Type B pancreatic cell (in vitro differentiated cells): ENCODE measurements around the gene CISH. TPM values are rescaled to one million over a fixed set of nuclear protein-coding genes. Genes with fewer than 3 reads are reported as not detected.

Source experiments
- DNase-seq: peaks from one replicate; pipeline ENCODE4 v3.0.0; 2021; ENCODE audit warnings: mixed read lengths; ENCODE audit not compliant: unreplicated experiment; ENCODE audit errors: extremely low spot score
- H3K27ac Mint-ChIP-seq: 2 replicates; pipeline ENCODE4 v1.8.0; 2021; ENCODE audit warnings: mild to moderate bottlenecking, mixed read lengths
- H3K27me3 Mint-ChIP-seq: 2 replicates; pipeline ENCODE4 v1.8.0; 2021; ENCODE audit warnings: mixed read lengths
- H3K36me3 Mint-ChIP-seq: 2 replicates; pipeline ENCODE4 v1.8.0; 2021; ENCODE audit warnings: mixed read lengths
- H3K4me1 Mint-ChIP-seq: one replicate; pipeline ENCODE4 v1.8.0; 2021; ENCODE audit warnings: mixed read lengths; ENCODE audit not compliant: unreplicated experiment
- H3K4me3 Mint-ChIP-seq: 2 replicates; pipeline ENCODE4 v1.8.0; 2021; ENCODE audit warnings: mild to moderate bottlenecking, mixed read lengths
- H3K9me3 Mint-ChIP-seq: 2 replicates; pipeline ENCODE4 v1.8.0; 2021; ENCODE audit warnings: mixed read lengths
- total RNA-seq: library from RNA; stranded (reverse); gene quantifications from 2 replicates; pipeline ENCODE4 v1.2.1, GENCODE V29; 2021; ENCODE audit warnings: low replicate concordance
- TF ChIP-seq, protein P1 (sequence below): fragments of 200-600 bp; sonication (generic); conservative IDR thresholded peaks from 2 replicates; pipeline ENCODE4 v1.5.0; 2021; ENCODE audit warnings: antibody characterized with exemption, mild to moderate bottlenecking

The CISH gene
- total RNA-seq, 1 donor from 2014 or later: 7.0 TPM

DNA sequence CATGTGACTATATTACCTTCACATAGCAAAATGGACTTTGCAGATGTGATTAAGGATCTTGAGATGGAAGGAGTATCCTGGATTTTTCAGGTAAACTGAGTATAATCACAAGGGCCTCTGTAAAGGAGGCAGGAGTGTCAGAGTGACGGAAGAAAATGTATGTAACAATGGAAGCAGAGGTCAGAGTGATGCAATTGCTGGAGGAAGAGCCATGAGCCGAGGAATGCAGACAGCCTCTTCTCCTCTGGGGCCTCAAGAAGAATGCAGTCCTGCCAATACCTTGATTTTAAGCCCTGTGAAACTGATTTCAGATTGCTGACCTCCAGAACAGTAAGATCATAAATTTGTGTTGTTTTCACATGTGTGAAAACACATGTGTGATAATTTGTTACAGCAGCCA is 27.2 kb downstream of the CISH start:
- no peaks in the 10 kb centered on the region for H3K27me3 Mint-ChIP-seq
- no peaks in the 10 kb centered on the region for H3K4me1 Mint-ChIP-seq
- no peak overlapping the region for H3K4me3 Mint-ChIP-seq
- peak overlapping the region; percentile 32 for H3K27ac Mint-ChIP-seq
- H3K36me3 Mint-ChIP-seq: no peaks in the 10 kb centered on the region
- DNase-seq: no peak
- H3K9me3 Mint-ChIP-seq: no peaks in the 10 kb centered on the region
- TF ChIP-seq, protein P1, sequence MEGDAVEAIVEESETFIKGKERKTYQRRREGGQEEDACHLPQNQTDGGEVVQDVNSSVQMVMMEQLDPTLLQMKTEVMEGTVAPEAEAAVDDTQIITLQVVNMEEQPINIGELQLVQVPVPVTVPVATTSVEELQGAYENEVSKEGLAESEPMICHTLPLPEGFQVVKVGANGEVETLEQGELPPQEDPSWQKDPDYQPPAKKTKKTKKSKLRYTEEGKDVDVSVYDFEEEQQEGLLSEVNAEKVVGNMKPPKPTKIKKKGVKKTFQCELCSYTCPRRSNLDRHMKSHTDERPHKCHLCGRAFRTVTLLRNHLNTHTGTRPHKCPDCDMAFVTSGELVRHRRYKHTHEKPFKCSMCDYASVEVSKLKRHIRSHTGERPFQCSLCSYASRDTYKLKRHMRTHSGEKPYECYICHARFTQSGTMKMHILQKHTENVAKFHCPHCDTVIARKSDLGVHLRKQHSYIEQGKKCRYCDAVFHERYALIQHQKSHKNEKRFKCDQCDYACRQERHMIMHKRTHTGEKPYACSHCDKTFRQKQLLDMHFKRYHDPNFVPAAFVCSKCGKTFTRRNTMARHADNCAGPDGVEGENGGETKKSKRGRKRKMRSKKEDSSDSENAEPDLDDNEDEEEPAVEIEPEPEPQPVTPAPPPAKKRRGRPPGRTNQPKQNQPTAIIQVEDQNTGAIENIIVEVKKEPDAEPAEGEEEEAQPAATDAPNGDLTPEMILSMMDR: no peak

- no peaks in the 10 kb centered on the region for H3K9me3 Mint-ChIP-seq
- H3K27me3 Mint-ChIP-seq: no peaks in the 10 kb centered on the region
- H3K36me3 Mint-ChIP-seq: no peaks in the 10 kb centered on the region
- no peak for DNase-seq
- peak overlapping the region; percentile 32 for H3K27ac Mint-ChIP-seq
- TF ChIP-seq, protein P1: no peak
- no peak overlapping the region for H3K4me3 Mint-ChIP-seq
- no peaks in the 10 kb centered on the region for H3K4me1 Mint-ChIP-seq
Observed at GRCh38 chr3:50583897-50584296, 27.7 kb downstream of the CISH start.

GRCh38 chr3:50582083-50582482 is 29.5 kb downstream of the CISH start:
- no peaks in the 10 kb centered on the region for H3K4me1 Mint-ChIP-seq
- no peak for DNase-seq
- no peaks in the 10 kb centered on the region for H3K36me3 Mint-ChIP-seq
- H3K9me3 Mint-ChIP-seq: no peaks in the 10 kb centered on the region
- H3K4me3 Mint-ChIP-seq: no peak overlapping the region
- no peak overlapping the region for H3K27ac Mint-ChIP-seq
- TF ChIP-seq, protein P1: no peak
- no peaks in the 10 kb centered on the region for H3K27me3 Mint-ChIP-seq

DNA sequence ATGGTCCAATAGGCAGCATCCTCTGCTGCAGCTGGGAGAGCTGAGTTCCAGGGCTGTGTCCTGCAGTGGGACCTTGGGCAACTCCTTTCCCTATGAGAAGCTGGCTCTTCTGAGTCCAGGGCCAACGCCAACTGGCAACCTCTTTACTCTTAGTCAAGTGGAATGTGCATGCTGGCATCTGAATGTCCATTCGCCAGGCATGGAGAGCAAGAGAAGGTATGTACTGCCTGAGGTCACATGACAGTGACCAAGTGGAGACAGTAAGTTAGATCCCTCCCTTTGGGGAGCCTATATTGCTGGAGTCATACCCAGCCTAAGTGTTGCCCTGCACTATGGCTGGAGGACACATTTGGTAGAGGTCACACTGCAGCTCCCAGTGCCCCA is 30.1 kb downstream of the CISH start:
- TF ChIP-seq, protein P1: no peak
- Mint-ChIP-seq H3K4me1 (no peaks in the 10 kb centered on the region), H3K36me3 (no peaks in the 10 kb centered on the region), H3K27me3 (no peaks in the 10 kb centered on the region), H3K4me3 (no peak overlapping the region), H3K27ac (no peak overlapping the region), H3K9me3 (no peaks in the 10 kb centered on the region)
- no peak for DNase-seq

GRCh38 chr3:50580683-50581458 is 30.7 kb downstream of the CISH start:
- Mint-ChIP-seq H3K36me3 (no peaks in the 10 kb centered on the region), H3K27ac (no peak overlapping the region), H3K4me1 (no peaks in the 10 kb centered on the region), H3K27me3 (no peaks in the 10 kb centered on the region), H3K9me3 (no peaks in the 10 kb centered on the region), H3K4me3 (no peak overlapping the region)
- DNase-seq: no peak
- TF ChIP-seq, protein P1: no peak

DNA sequence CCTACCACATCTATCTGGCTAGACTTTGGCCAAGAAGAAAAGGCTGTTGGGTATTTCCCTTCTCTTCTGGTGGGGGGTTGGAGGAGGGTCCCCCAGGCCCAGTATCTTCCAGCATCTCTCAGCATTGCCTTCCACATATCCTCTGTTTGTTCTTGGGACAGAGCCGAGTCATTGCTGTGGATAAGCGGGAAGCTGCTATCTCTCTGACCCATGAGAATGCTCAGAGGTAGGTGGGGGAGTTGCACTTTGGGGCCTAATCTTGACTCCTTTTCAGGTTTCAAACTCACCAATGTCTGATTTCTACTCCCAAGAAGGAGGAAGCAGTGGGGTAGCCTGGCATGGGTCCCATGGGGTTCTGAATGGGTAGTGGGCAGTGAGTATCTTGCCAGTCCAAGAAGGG is 34.2 kb downstream of the CISH start:
- Mint-ChIP-seq H3K27me3 (no peaks in the 10 kb centered on the region), H3K4me3 (no peak overlapping the region), H3K36me3 (no peaks in the 10 kb centered on the region), H3K9me3 (no peaks in the 10 kb centered on the region), H3K27ac (no peak overlapping the region), H3K4me1 (no peaks in the 10 kb centered on the region)
- DNase-seq: no peak
- TF ChIP-seq, protein P1: no peak
